ENCODE measurements around the gene DCAF8.

Gene DCAF8

DNA sequence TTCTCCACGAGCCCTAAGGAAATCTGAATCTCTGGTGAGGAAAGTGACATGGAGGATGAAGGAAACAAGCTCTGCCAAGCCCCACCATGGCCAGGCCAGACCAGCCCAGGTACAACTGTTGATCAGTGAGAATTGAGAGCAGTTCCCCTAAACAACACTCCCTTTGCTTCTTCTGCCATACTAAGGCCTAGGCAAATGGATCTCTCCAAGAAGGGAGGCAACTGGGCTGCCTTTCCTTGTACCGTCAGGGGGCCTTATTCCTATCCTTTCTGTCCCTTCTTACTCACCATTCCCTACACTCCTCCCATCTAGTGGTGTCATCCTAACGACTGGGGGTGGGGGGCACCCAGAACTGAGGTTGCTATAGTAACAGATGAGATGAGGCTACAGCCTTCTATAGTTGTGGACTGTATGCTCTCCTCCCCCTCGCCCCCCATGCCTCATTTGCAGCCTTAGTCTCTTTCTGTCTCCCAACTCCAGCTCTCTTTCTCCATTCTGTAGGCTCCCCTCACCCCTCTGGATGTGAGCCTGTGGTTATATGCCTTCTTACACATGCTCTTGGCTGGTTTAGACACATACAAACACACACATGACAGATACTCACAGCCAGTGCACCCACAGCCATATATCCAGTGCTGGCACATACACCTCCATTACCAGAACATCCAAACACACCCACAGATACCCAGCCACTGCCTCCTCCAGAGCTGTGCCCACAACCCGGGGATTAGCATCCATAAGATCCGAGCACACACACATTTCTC lies 53.6 kb downstream of the DCAF8 start:
- TF ChIP-seq, protein P1, sequence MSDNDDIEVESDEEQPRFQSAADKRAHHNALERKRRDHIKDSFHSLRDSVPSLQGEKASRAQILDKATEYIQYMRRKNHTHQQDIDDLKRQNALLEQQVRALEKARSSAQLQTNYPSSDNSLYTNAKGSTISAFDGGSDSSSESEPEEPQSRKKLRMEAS (IDR thresholded peaks at IDR 0.05; ENCODE audit: low read depth, low read length) = no peak
- TF ChIP-seq, protein P2, sequence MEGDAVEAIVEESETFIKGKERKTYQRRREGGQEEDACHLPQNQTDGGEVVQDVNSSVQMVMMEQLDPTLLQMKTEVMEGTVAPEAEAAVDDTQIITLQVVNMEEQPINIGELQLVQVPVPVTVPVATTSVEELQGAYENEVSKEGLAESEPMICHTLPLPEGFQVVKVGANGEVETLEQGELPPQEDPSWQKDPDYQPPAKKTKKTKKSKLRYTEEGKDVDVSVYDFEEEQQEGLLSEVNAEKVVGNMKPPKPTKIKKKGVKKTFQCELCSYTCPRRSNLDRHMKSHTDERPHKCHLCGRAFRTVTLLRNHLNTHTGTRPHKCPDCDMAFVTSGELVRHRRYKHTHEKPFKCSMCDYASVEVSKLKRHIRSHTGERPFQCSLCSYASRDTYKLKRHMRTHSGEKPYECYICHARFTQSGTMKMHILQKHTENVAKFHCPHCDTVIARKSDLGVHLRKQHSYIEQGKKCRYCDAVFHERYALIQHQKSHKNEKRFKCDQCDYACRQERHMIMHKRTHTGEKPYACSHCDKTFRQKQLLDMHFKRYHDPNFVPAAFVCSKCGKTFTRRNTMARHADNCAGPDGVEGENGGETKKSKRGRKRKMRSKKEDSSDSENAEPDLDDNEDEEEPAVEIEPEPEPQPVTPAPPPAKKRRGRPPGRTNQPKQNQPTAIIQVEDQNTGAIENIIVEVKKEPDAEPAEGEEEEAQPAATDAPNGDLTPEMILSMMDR (IDR thresholded peaks at IDR 0.05; ENCODE audit: low read depth, low read length) = no peak
- no peak for TF ChIP-seq POLR2A (IDR thresholded peaks at IDR 0.05; ENCODE audit: extremely low read depth, insufficient read length)
- TF ChIP-seq MYC (IDR thresholded peaks at IDR 0.05; ENCODE audit: low read depth, low read length) = no peak
- no peak for DNase-seq (ENCODE audit: low read depth)
- no peak overlapping the region for H3K4me3 ChIP-seq (ENCODE audit: low read depth, low read length)

DNA sequence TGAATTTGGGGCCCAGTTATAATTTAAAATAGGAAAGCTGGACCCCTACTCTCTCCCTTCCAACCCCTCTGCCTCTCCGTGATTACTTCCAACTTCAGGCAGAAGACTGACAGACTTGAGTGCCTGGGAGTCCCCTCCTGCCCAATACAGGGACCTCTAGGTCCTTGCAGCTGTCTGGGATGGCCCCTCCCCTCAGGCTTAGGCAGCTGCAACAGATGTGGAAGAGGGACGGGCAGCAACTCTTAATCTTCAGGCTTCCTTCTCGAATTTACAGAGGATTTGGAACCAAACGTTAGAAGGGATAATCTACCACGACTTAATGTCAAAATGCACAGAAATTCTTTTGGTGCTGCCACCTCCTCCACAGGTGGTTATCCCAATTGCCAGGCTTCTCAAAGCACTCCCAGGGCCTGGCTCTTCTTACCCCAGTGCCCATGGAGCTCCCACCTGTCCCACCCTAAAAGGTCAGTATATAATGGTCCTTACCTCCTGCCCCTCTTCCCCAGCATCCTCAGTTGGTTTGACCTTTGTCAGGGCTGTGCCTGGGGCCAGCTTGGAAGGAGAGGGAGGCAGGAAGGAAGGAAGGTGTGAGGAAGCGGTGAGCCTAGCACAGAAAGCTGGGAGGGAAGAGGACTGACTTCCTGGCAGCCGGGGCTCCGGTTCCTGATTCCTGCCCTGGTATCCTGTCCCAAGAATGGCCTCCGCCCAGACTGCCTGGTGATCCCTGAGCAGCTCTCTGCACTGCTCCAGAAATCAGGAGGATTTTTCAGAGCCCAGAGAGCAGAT lies 54.4 kb downstream of the DCAF8 start:
- TF ChIP-seq MYC (IDR thresholded peaks at IDR 0.05; ENCODE audit: low read depth, low read length) = no peak
- TF ChIP-seq POLR2A (IDR thresholded peaks at IDR 0.05; ENCODE audit: extremely low read depth, insufficient read length) = no peak
- TF ChIP-seq, protein P2 (IDR thresholded peaks at IDR 0.05; ENCODE audit: low read depth, low read length) = no peak
- TF ChIP-seq, protein P1 (IDR thresholded peaks at IDR 0.05; ENCODE audit: low read depth, low read length) = no peak
- no peak overlapping the region for H3K4me3 ChIP-seq (ENCODE audit: low read depth, low read length)

DNA sequence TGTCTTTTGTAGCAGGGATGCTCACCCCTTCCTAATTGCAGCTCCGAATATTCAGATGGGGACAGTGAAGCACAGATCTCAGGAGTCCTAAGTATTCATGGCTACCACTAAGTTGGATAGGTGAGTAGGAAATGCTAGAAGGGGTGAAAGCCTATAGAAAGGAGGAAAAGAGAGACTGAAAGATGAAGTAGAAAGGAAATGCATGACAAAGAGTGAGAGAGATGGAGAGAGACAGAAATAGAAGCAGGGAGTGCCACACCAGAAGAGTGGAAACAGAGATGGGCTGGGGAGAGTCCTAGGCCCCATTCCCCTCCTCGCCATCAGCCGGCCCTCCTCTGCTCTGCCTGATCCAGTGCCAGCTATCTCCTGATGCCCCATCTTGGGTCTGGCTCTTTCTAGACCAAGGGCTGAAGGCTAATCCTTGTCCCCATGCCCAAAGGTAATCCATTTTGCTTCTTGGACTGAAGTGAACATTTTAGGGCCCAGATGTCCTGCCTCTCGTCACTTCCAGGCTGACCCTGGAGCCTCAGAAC lies 55.2 kb downstream of the DCAF8 start:
- TF ChIP-seq, protein P2 (IDR thresholded peaks at IDR 0.05; ENCODE audit: low read depth, low read length) = no peak
- no peak for TF ChIP-seq POLR2A (IDR thresholded peaks at IDR 0.05; ENCODE audit: extremely low read depth, insufficient read length)
- TF ChIP-seq, protein P1 (IDR thresholded peaks at IDR 0.05; ENCODE audit: low read depth, low read length) = no peak
- no peak for TF ChIP-seq MYC (IDR thresholded peaks at IDR 0.05; ENCODE audit: low read depth, low read length)
- H3K4me3 ChIP-seq (ENCODE audit: low read depth, low read length) = no peak overlapping the region
- no peak for DNase-seq (ENCODE audit: low read depth)

More for the DNA sequence above, 54.4 kb downstream of the DCAF8 start:
- no peak for DNase-seq (ENCODE audit: low read depth)

DNA sequence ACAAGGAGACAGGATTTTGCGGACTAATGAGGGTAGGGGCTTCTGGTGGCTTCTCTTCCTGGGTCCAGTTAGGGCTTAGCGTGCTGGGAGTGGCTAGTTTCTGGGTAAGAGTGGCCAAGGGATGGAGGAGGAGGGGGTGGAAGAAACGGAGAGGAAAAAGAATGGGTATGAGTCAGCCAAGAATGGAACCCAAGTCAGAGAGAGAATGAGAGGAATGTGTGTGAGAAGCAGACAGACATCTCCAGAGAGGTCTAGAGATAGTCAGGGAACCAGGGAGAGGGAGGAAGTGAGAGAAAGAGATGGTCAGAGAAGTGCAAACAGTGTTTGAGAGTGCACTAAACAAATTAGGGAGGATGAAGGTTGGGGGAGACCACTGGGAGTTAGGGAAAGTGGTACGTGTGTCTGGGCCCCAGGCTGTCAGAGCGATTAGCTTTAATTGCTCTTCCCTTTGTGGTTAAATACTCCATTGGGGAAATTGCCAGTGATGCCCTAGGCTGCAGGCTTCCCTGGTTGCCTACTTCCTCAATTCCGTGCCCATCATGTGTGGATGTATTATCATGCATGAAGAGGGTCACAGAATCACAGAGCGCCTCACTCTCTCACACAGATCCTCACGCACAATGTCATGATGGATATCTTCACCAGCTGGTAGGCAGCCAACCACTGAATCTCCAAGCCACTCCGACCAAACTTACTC lies 55.8 kb downstream of the DCAF8 start:
- no peak for TF ChIP-seq MYC (IDR thresholded peaks at IDR 0.05; ENCODE audit: low read depth, low read length)
- TF ChIP-seq, protein P1 (IDR thresholded peaks at IDR 0.05; ENCODE audit: low read depth, low read length) = no peak
- TF ChIP-seq, protein P2 (IDR thresholded peaks at IDR 0.05; ENCODE audit: low read depth, low read length) = no peak
- no peak for TF ChIP-seq POLR2A (IDR thresholded peaks at IDR 0.05; ENCODE audit: extremely low read depth, insufficient read length)
- peak overlapping the region; percentile 72 for H3K4me3 ChIP-seq (ENCODE audit: low read depth, low read length)
- peak; percentile 35 for DNase-seq (ENCODE audit: low read depth)

DNA sequence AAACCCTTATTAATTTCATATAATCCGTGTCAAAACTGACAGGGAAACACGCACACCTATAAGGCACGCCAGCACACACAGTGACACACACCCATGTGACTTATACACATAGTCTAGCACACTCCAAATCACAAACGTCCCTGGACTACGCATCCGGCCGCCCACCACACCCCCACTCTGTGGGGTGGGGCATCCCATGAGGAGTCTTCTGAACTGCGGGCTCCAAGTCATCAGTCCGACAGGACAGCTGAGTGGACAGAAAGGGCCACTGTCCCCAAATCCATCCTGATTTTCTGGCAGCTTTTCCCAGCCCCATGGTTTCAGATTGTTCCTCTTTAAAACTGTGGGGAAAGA lies 56.3 kb downstream of the DCAF8 start:
- TF ChIP-seq, protein P1 (IDR thresholded peaks at IDR 0.05; ENCODE audit: low read depth, low read length) = peak; percentile 39; the same call in 1 of the 2 replicates
- TF ChIP-seq POLR2A (IDR thresholded peaks at IDR 0.05; ENCODE audit: extremely low read depth, insufficient read length) (no peak), MYC (IDR thresholded peaks at IDR 0.05; ENCODE audit: low read depth, low read length) (0 out of 2 replicates have a peak, but pooled peaks have one; percentile 23)
- TF ChIP-seq, protein P2 (IDR thresholded peaks at IDR 0.05; ENCODE audit: low read depth, low read length) = no peak
- peak; percentile 13 for DNase-seq (ENCODE audit: low read depth)
- peak overlapping the region; percentile 72 for H3K4me3 ChIP-seq (ENCODE audit: low read depth, low read length)

All from NB4 (cell line).